Prostate gland (tissue), 2 donors: ENCODE measurements around the gene EEFSEC. TPM values are rescaled to one million over a fixed set of nuclear protein-coding genes. Genes with fewer than 3 reads are reported as not detected.

Source experiments
- DNase-seq: peaks from one replicate; pipeline ENCODE4 v3.0.0-alpha.2; 2019; ENCODE audit warnings: low spot score
- H3K27ac ChIP-seq, 2 donors: fragments of 200-600 bp; sonication (generic); 2 replicates each; pipeline ENCODE4 v1.5.1; 2017 to 2019
- H3K27me3 ChIP-seq: fragments of 200-600 bp; sonication (generic); replicated peaks from 2 replicates; pipeline ENCODE4 v1.5.1; 2019; ENCODE audit not compliant: insufficient read depth
- H3K36me3 ChIP-seq, 2 donors: fragments of 200-600 bp; sonication (generic); 1 replicate in 1 of 2; 2 replicates in 1 of 2; pipeline versions ENCODE4 v1.5.1 to v1.8.1; 2017 to 2019
- H3K4me1 ChIP-seq: fragments of 200-600 bp; sonication (generic); replicated peaks from 2 replicates; pipeline ENCODE4 v1.5.1; 2019
- H3K4me3 ChIP-seq, 2 donors: fragments of 200-600 bp; sonication (generic); 2 replicates each; pipeline ENCODE4 v1.5.1; 2017 to 2019
- H3K9me3 ChIP-seq: fragments of 200-600 bp; sonication (generic); 2 replicates; pipeline ENCODE4 v1.5.1; 2017
- POLR2A ChIP-seq: fragments of 450-650 bp; IDR thresholded peaks from one replicate; pipeline ENCODE4 v1.6.1; 2016; ENCODE audit warnings: antibody characterized with exemption, mild to moderate bottlenecking
- POLR2AphosphoS5 ChIP-seq: sonication (generic); formaldehyde crosslinking; IDR thresholded peaks from one replicate; pipeline ENCODE4 v1.6.1; 2017; ENCODE audit warnings: antibody characterized with exemption
- WGBS: methylation state at CpG from one replicate; pipeline ENCODE4 v1.1.5; 2018; 5-methylcytosine and 5-hydroxymethylcytosine counted together
- intact Hi-C: fragments of 100-400 bp; cut with DNase I; formaldehyde crosslinking; loops from one replicate; pipeline ENCODE4 v1.14.2; 2022
- total RNA-seq, 2 donors: library from RNA; depleted of rRNA; stranded (reverse); fragments of >200 nt; gene quantifications; one replicate each; pipeline ENCODE4 v1.1.0, GENCODE V29; 2016
- TF ChIP-seq, protein P1 (sequence below), 4 experiments: fragments of 200-600 bp in 2 of 4; fragments of 450-650 bp in 2 of 4; sonication (generic) in 2 of 4; IDR thresholded peaks; 1 replicate in 3 of 4; 2 replicates in 1 of 4; pipeline ENCODE4 v1.5.1; 2016 to 2019; ENCODE audit warnings: antibody characterized with exemption in 4 of 4, mild to moderate bottlenecking in 2 of 4, moderate library complexity in 2 of 4

The EEFSEC gene
- total RNA-seq, 2 donors from 2014 or later = 24.7 to 26.1 TPM

DNA sequence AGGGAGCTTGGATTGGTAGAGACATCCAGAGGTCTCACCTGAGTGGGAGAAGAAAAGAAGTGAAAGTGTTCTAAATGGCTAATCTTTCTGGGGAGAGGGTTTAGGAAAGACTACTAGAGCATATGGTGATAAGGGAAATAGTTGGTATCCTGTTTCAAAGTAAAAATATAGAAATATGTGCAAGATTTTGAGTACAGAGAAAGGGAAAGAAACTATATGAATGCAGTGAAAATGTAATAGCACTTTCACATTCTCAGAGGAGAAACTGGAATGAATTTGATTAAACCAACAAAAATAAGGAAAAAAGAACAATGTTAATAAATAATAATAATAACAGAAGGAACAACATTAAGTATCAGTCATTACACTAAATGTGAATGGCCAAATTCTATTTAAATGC, 194.0 kb downstream of the EEFSEC start:
- H3K9me3 ChIP-seq = no peaks in the 10 kb centered on the region
- H3K36me3 ChIP-seq = no peaks in the 10 kb centered on the region
- H3K4me1 ChIP-seq = peaks cover 23% of the 10 kb centered on the region
- no peak for TF ChIP-seq POLR2AphosphoS5
- TF ChIP-seq, protein P1, sequence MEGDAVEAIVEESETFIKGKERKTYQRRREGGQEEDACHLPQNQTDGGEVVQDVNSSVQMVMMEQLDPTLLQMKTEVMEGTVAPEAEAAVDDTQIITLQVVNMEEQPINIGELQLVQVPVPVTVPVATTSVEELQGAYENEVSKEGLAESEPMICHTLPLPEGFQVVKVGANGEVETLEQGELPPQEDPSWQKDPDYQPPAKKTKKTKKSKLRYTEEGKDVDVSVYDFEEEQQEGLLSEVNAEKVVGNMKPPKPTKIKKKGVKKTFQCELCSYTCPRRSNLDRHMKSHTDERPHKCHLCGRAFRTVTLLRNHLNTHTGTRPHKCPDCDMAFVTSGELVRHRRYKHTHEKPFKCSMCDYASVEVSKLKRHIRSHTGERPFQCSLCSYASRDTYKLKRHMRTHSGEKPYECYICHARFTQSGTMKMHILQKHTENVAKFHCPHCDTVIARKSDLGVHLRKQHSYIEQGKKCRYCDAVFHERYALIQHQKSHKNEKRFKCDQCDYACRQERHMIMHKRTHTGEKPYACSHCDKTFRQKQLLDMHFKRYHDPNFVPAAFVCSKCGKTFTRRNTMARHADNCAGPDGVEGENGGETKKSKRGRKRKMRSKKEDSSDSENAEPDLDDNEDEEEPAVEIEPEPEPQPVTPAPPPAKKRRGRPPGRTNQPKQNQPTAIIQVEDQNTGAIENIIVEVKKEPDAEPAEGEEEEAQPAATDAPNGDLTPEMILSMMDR (IDR thresholded peaks at IDR 0.05) = no peak
- TF ChIP-seq POLR2A = no peak
- H3K27ac ChIP-seq = peak overlapping the region; percentile 49 to 81
- no peak for DNase-seq
- H3K4me3 ChIP-seq = no peak overlapping the region
- no peaks in the 10 kb centered on the region for H3K27me3 ChIP-seq
- intact Hi-C loops = no loop called here

DNA sequence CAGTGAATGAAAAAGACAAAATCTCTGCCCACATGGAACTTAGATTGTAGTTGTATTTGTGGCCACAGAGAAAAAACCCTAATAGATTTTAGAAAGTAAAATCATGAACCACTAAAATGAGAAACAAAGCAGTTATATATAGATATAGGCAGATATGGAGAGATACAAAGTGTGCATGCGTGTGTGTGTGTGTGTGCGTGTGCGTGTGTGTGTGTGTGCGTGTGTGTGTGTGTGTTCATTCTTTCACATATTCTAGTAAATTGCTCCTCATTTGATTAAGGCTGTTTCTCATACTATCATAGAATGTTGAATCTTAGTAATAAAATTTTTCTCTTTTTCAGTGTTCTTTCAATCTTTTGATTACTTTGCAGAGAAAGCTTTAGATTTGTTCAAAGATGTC, 194.8 kb downstream of the EEFSEC start:
- peaks cover 23% of the 10 kb centered on the region for H3K4me1 ChIP-seq
- H3K27ac ChIP-seq = peak overlapping the region; percentile 73 to 81
- H3K27me3 ChIP-seq = no peaks in the 10 kb centered on the region
- intact Hi-C loops = no loop called here
- 89% methylated on average over 4 of the region's 4 CpGs for WGBS
- H3K36me3 ChIP-seq = no peaks in the 10 kb centered on the region
- H3K4me3 ChIP-seq = no peak overlapping the region
- TF ChIP-seq POLR2AphosphoS5 (no peak), POLR2A (no peak)
- TF ChIP-seq, protein P1 (IDR thresholded peaks at IDR 0.05) = no peak
- no peak for DNase-seq
- no peaks in the 10 kb centered on the region for H3K9me3 ChIP-seq

DNA sequence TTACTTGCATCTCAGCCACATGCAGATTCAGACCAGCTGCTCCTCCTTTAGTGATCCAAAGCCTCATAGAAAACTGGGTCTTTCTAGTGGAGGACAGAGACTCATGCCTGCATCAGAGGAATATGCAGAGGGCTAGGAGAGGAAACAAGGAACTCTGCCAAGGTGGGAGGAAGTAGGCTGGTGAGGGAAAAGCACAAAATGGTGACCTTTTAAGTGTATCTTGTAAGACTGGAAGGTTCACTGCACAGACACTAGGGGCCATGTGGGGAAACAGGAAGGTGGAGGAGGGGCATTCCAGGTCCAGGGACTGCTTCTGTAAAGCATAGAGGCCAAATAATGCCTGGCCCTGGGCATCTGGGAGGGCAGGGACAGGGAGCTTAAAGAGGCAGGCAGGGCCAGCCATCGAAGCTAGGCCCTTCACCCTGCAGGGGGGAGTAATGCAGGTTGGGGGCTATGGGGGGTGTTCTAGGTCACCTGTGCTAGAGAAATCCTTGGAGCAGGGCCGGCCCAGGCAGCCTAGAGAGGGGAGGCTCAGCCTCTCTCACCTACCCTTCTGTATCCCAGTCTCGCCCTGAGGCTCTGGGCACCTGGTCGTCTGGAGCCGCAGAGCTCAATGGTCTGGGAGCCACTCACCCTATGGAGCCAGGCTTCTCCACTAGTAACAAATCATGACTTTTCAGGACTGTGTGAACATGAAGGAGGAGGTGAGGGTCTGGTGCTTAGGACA, 195.7 kb downstream of the EEFSEC start:
- no peaks in the 10 kb centered on the region for H3K9me3 ChIP-seq
- WGBS = 78% methylated on average over 5 of the region's 5 CpGs
- no peak overlapping the region for H3K4me3 ChIP-seq
- peaks cover 25% of the 10 kb centered on the region for H3K4me1 ChIP-seq
- no peak for DNase-seq
- intact Hi-C loops = no loop called here
- TF ChIP-seq POLR2AphosphoS5 (no peak), POLR2A (no peak)
- TF ChIP-seq, protein P1 (IDR thresholded peaks at IDR 0.05) = no peak
- no peaks in the 10 kb centered on the region for H3K27me3 ChIP-seq
- no peaks in the 10 kb centered on the region for H3K36me3 ChIP-seq
- peak overlapping the region; percentile 73 to 81 for H3K27ac ChIP-seq

GRCh38 chr3:128349963-128350599, 196.8 kb downstream of the EEFSEC start:
- H3K36me3 ChIP-seq = no peaks in the 10 kb centered on the region
- intact Hi-C loops = no loop called here
- TF ChIP-seq POLR2A (no peak), POLR2AphosphoS5 (peak; percentile 48)
- TF ChIP-seq, protein P1 (IDR thresholded peaks at IDR 0.05) = peak in 2 of 4 experiments; percentile 14 to 29

DNA sequence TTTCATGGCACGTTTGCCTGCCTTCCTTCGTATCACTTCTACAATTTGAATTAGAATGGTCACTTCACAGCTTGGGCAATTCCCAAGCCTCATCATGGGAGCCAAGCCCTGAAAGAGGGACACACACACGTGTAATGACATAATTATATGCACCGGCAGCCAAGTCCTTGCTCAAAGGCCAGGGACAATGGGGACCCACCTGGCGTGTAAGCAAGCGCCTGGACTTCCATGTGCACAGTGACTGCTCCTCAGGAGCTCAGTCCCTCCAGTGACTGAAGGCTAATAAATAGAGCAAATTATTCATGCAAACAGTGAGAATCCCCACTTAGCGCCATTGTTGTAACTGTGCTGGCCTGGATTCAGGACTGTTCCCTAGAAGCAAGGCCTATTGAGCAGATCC, 198.3 kb downstream of the EEFSEC start:
- H3K4me1 ChIP-seq = peaks cover 37% of the 10 kb centered on the region
- WGBS = 95% methylated on average over 7 of the region's 7 CpGs
- no peak for TF ChIP-seq POLR2A
- TF ChIP-seq, protein P1 (IDR thresholded peaks at IDR 0.05) = no peak
- TF ChIP-seq POLR2AphosphoS5 = no peak
- no peaks in the 10 kb centered on the region for H3K27me3 ChIP-seq
- no peaks in the 10 kb centered on the region for H3K9me3 ChIP-seq
- no peaks in the 10 kb centered on the region for H3K36me3 ChIP-seq
- intact Hi-C loops = no loop called here
- DNase-seq = no peak
- no peak overlapping the region for H3K27ac ChIP-seq
- no peak overlapping the region for H3K4me3 ChIP-seq

More at GRCh38 chr3:128349963-128350599, 196.8 kb downstream of the EEFSEC start:
- Histone ChIP-seq H3K4me1 (peaks cover 35% of the 10 kb centered on the region), H3K27me3 (no peaks in the 10 kb centered on the region), H3K27ac (peak overlapping the region; percentile 73 to 81), H3K9me3 (no peaks in the 10 kb centered on the region), H3K4me3 (no peak overlapping the region)
- 55% methylated on average over 10 of the region's 12 CpGs for WGBS
- DNase-seq = peak; percentile 74
